K562 (cell line): ENCODE results near the gene TOX2.

Experiments
- HDGF ChIP-seq: fragments of 450-650 bp; IDR thresholded peaks from 2 replicates; pipeline ENCODE4 v1.6.1; 2016
- NFRKB ChIP-seq: fragments of 450-650 bp; IDR thresholded peaks from 2 replicates; pipeline ENCODE4 v1.6.1; 2016; ENCODE audit warnings: low read depth
- NRF1 ChIP-seq, 2 experiments: fragments of 450-650 bp; IDR thresholded peaks in 1 of 2; conservative IDR thresholded peaks in 1 of 2; 2 replicates each; pipeline ENCODE4 v1.6.1; 2014; ENCODE audit warnings: mild to moderate bottlenecking in 2 of 2
- POLR2A ChIP-seq: fragments of 450-650 bp; conservative IDR thresholded peaks from 2 replicates; pipeline ENCODE4 v1.6.1; 2016
- ZZZ3 ChIP-seq: fragments of 450-650 bp; IDR thresholded peaks from 2 replicates; pipeline ENCODE4 v1.6.1; 2016; ENCODE audit warnings: antibody characterized with exemption, mild to moderate bottlenecking, moderate library complexity

- no peak for TF ChIP-seq NFRKB
- no peak for TF ChIP-seq POLR2A
- TF ChIP-seq HDGF: no peak
- no peak for TF ChIP-seq ZZZ3
- TF ChIP-seq NRF1 (conservative IDR thresholded peaks at IDR 0.05 in 1 of 2, IDR thresholded peaks at IDR 0.05 in 1 of 2): no peak
These were observed 30.9 kb downstream of the TOX2 start for GRCh38 chr20:43945391-43946205.
